ENCODE data around the gene IL23R. TPM values are rescaled to one million over a fixed set of nuclear protein-coding genes. Genes with fewer than 3 reads are reported as not detected.
A peak's percentile ranks its signal among the peaks of the same experiment; 100 is the strongest.

IL23R gene
- total and polyA plus RNA-seq, 2 of the 8 experiments (the other 6 are each of a cell fraction or from before 2014, with no cell fraction given) = not detected

GRCh38 chr1:67306547-67306946 lies 140.3 kb downstream of the IL23R start:
- no peaks in the 10 kb centered on the region for H3K36me3 ChIP-seq (ENCODE audit: control insufficient read depth in 2 of 4, insufficient read depth in 4 of 4, low read length in 3 of 4)
- no peak overlapping the region for H3K4me3 ChIP-seq (ENCODE audit: extremely low read depth in 1 of 4, insufficient read depth in 2 of 4, low read depth in 3 of 4, low read length in 4 of 4)
- no peak overlapping the region for H3K56ac ChIP-seq (replicated peaks; ENCODE audit: insufficient read length, low read depth, low read length)
- peak overlapping the region in 1 of 2 experiments; percentile 92; a peak in 1 of 4 replicates for H3K4me2 ChIP-seq (ENCODE audit: insufficient read depth in 1 of 2, low read depth in 2 of 2, low read length in 2 of 2)
- H2BK12ac ChIP-seq (ENCODE audit: low read depth, low read length) = no peak overlapping the region
- H2BK20ac ChIP-seq (ENCODE audit: low read length) = no peak overlapping the region
- H4K5ac ChIP-seq (ENCODE audit: insufficient read length, low read depth, low read length) = no peak overlapping the region
- no peak overlapping the region for H3K4ac ChIP-seq (replicated peaks; ENCODE audit: insufficient read length, low read depth, low read length)
- no peaks in the 10 kb centered on the region for H3K79me2 ChIP-seq (ENCODE audit: control insufficient read depth in 1 of 2, insufficient read depth in 2 of 2, low read length in 2 of 2)
- H3K9me3 ChIP-seq (ENCODE audit: insufficient read depth in 2 of 2, low read depth in 1 of 2, low read length in 1 of 2) = no peaks in the 10 kb centered on the region
- H3K18ac ChIP-seq (ENCODE audit: extremely low read depth, low read length) = no peak overlapping the region
- H3K27ac ChIP-seq (ENCODE audit: low read depth, low read length) = no peak overlapping the region
- H2BK120ac ChIP-seq (replicated peaks; ENCODE audit: low read depth, low read length) = no peak overlapping the region
- no peak overlapping the region for H3K14ac ChIP-seq (ENCODE audit: insufficient read length)
- no peak for FAIRE-seq
- TF ChIP-seq SIN3A (conservative IDR thresholded peaks at IDR 0.05 in 1 of 2, IDR thresholded peaks at IDR 0.05 in 1 of 2; ENCODE audit: low read depth in 1 of 2, low read length in 2 of 2) = no peak
- TF ChIP-seq CTCF (IDR thresholded peaks at IDR 0.05; ENCODE audit: control extremely low read depth in 1 of 3, insufficient read depth in 1 of 3, low read depth in 1 of 3, low read length in 3 of 3) = no peak
- no peak for TF ChIP-seq CBX8 (IDR thresholded peaks at IDR 0.05; ENCODE audit: borderline replicate concordance, low read depth, low read length)
- no peak for TF ChIP-seq TAF1 (IDR thresholded peaks at IDR 0.05; ENCODE audit: low read depth, low read length)
- no peak for TF ChIP-seq FOSL1 (IDR thresholded peaks at IDR 0.05; ENCODE audit: insufficient read depth, low read depth, low read length)
- TF ChIP-seq NRF1 (IDR thresholded peaks at IDR 0.05; ENCODE audit: low read depth, low read length) = no peak
- TF ChIP-seq BCL11A (IDR thresholded peaks at IDR 0.05; ENCODE audit: low read depth in 2 of 2, low read length in 2 of 2) = no peak
- no peak for TF ChIP-seq CTBP2 (IDR thresholded peaks at IDR 0.05; ENCODE audit: borderline replicate concordance, insufficient read depth, insufficient read length, low read length)
- H4K8ac ChIP-seq (ENCODE audit: extremely low read depth, insufficient read depth, low read length) = no peak overlapping the region
- H3K27me3 ChIP-seq (replicated peaks in 1 of 4; ENCODE audit: control insufficient read depth in 3 of 4, extremely low read depth in 1 of 4, insufficient read depth in 3 of 4, low read length in 3 of 4) = peaks cover 1 to 23% (median 18%) of the 10 kb centered on the region in 4 experiments
- WGBS, 2 experiments (ENCODE audit: extremely low coverage in 1 of 2, insufficient coverage in 1 of 2, insufficient read length in 1 of 2, insufficient replicate concordance in 2 of 2, low coverage in 1 of 2, low lambda C conversion rate in 2 of 2, missing lambda C conversion rate in 1 of 2) = 84% methylated on average over 7 of the region's 7 CpGs; no CpG with 5 or more reads in 1 of the 2 experiments
- peaks cover 3% of the 10 kb centered on the region for H3K23me2 ChIP-seq (ENCODE audit: low read depth, low read length)
- no peak overlapping the region for H2BK15ac ChIP-seq (ENCODE audit: low read length)
- no peak overlapping the region for H4K91ac ChIP-seq (replicated peaks; ENCODE audit: insufficient read length, low read length)
- no peak for DNase-seq (ENCODE audit: low read depth in 1 of 2, low spot score in 2 of 2)
- POLR2A ChIA-PET (ENCODE audit: partially characterized antibody) = interaction anchor here (0.5 to 1.5 kb wide), 3 partner anchors 8 to 750 kb away, joined by 3 read pairs; no protein-coding TSS in a partner anchor
- H3K4me1 ChIP-seq (replicated peaks in 1 of 4; ENCODE audit: control insufficient read depth in 3 of 4, insufficient read depth in 4 of 4, low read length in 3 of 4) = peaks cover 0 to 2% (median 0%) of the 10 kb centered on the region in 4 experiments; a peak in 1 of 7 replicates
- CTCF ChIA-PET (ENCODE audit: partially characterized antibody) = no interaction called here
- H3K79me1 ChIP-seq (ENCODE audit: low read depth, low read length) = no peaks in the 10 kb centered on the region
- no peak overlapping the region for H2AK5ac ChIP-seq (ENCODE audit: low read depth, low read length)
- no peak overlapping the region for H2AFZ ChIP-seq (ENCODE audit: low read length)
- H2BK5ac ChIP-seq (ENCODE audit: low read depth, low read length) = no peak overlapping the region
- no peaks in the 10 kb centered on the region for H4K20me1 ChIP-seq (replicated peaks in 1 of 2; ENCODE audit: control insufficient read depth in 1 of 2, insufficient read depth in 2 of 2, low read length in 2 of 2)
- H3K9ac ChIP-seq (replicated peaks in 1 of 4; ENCODE audit: extremely low read depth in 1 of 4, low read depth in 3 of 4, low read length in 3 of 4) = no peak overlapping the region
- no peak overlapping the region for H3K23ac ChIP-seq (ENCODE audit: insufficient read length)

All from H1 (cell line).